HepG2 (cell line): ENCODE measurements around the gene NRBP1. TPM values are rescaled to one million over a fixed set of nuclear protein-coding genes. Genes with fewer than 3 reads are reported as not detected.
A peak's percentile ranks its signal among the peaks of the same experiment; 100 is the strongest.

Experiments
- BRD4 ChIP-seq: sonication (generic); formaldehyde crosslinking; IDR thresholded peaks from 2 replicates; pipeline ENCODE4 v1.4.0; 2020; ENCODE audit warnings: missing genetic modification reagents
- HINFP ChIP-seq: sonication (generic); formaldehyde crosslinking; IDR thresholded peaks from 2 replicates; pipeline ENCODE4 v1.4.0; 2020; ENCODE audit warnings: low read depth, mild to moderate bottlenecking, missing genetic modification reagents
- HMG20A ChIP-seq: IDR thresholded peaks from 2 replicates; pipeline ENCODE4 v1.6.1; 2016; ENCODE audit warnings: borderline replicate concordance
- MAZ ChIP-seq, 2 experiments: sonication (generic) in 1 of 2; formaldehyde crosslinking in 1 of 2; IDR thresholded peaks; 2 replicates each; pipeline versions ENCODE4 v1.5.0 to v1.6.1; 2012 to 2020; ENCODE audit warnings: low read depth in 2 of 2, mild to moderate bottlenecking in 2 of 2, borderline replicate concordance in 1 of 2, improper control_type of control experiment in 1 of 2, low read length in 1 of 2, missing genetic modification reagents in 1 of 2, moderate library complexity in 1 of 2
- NKX3-1 ChIP-seq: sonication (generic); formaldehyde crosslinking; IDR thresholded peaks from 2 replicates; pipeline ENCODE4 v1.5.0; 2020; ENCODE audit warnings: missing genetic modification reagents
- TERF1 ChIP-seq: sonication (generic); formaldehyde crosslinking; IDR thresholded peaks from 2 replicates; pipeline ENCODE4 v1.8.0; 2022; ENCODE audit warnings: mild to moderate bottlenecking, missing genetic modification reagents, moderate library complexity
- TP53 ChIP-seq: sonication (generic); formaldehyde crosslinking; conservative IDR thresholded peaks from 2 replicates; pipeline ENCODE4 v1.4.0; 2020; ENCODE audit warnings: missing genetic modification reagents
- USF2 ChIP-seq, 2 experiments: sonication (generic) in 1 of 2; formaldehyde crosslinking in 1 of 2; IDR thresholded peaks; 2 replicates each; pipeline versions ENCODE4 v1.5.1 to v1.6.1; 2011 to 2020; ENCODE audit warnings: borderline replicate concordance in 1 of 2, low read depth in 1 of 2, low read length in 1 of 2, mild to moderate bottlenecking in 1 of 2, missing genetic modification reagents in 1 of 2, moderate library complexity in 1 of 2
- ZBTB33 ChIP-seq: sonication (generic); formaldehyde crosslinking; IDR thresholded peaks from 2 replicates; pipeline ENCODE4 v1.4.0; 2020; ENCODE audit warnings: missing genetic modification reagents
- ZNF18 ChIP-seq: sonication (generic); formaldehyde crosslinking; IDR thresholded peaks from 2 replicates; pipeline ENCODE4 v1.8.0; 2022; ENCODE audit warnings: mild to moderate bottlenecking, missing genetic modification reagents; ENCODE audit not compliant: insufficient replicate concordance
- ZNF432 ChIP-seq: sonication (generic); formaldehyde crosslinking; IDR thresholded peaks from 2 replicates; pipeline ENCODE4 v1.5.0; 2020; ENCODE audit warnings: missing genetic modification reagents, mild to moderate bottlenecking, borderline replicate concordance
- ZNF781 ChIP-seq: sonication (generic); formaldehyde crosslinking; IDR thresholded peaks from 2 replicates; pipeline ENCODE4 v1.5.1; 2020; ENCODE audit warnings: borderline replicate concordance, mild to moderate bottlenecking, missing genetic modification reagents; ENCODE audit errors: not compliant biosample characterization
- ZUFSP ChIP-seq: sonication (generic); formaldehyde crosslinking; IDR thresholded peaks from 2 replicates; pipeline ENCODE4 v1.9.0; 2021; ENCODE audit warnings: missing genetic modification reagents, mild to moderate bottlenecking, borderline replicate concordance
- polyA plus RNA-seq, 8 experiments: library from polyadenylated mRNA; depleted of rRNA in 3 of 8; stranded (reverse) in 7 of 8; unstranded in 1 of 8; fragments of >200 nt; fragmentation: Illumina TruSeq in 4 of 8; extraction: Trizol in 4 of 8; gene quantifications; 2 replicates each; pipeline versions ENCODE4 v1.2.1 to v1.2.3, GENCODE V29; 2011 to 2016; ENCODE audit warnings: low read depth in 4 of 8, missing spikeins in 1 of 8, mixed read lengths in 1 of 8; ENCODE audit not compliant: insufficient read depth in 1 of 8
- total RNA-seq, 5 experiments: library from RNA; depleted of rRNA; stranded (reverse); fragments of >200 nt; fragmentation: Illumina TruSeq; extraction: Trizol; gene quantifications; 2 replicates each; pipeline ENCODE4 v1.2.3, GENCODE V29; 2016; ENCODE audit warnings: low read depth in 1 of 5

NRBP1 gene
- total and polyA plus RNA-seq, 2 of the 13 experiments (the other 11 are each of a cell fraction or from before 2014, with no cell fraction given): 165 to 240 TPM

- TF ChIP-seq HMG20A (CRISPR knock-in tag): 0 out of 2 replicates have a peak, but pooled peaks have one; percentile 25
- no peak for TF ChIP-seq TERF1 (CRISPR knock-in tag)
- 0 out of 2 replicates have a peak, but pooled peaks have one; percentile 27 for TF ChIP-seq HINFP (CRISPR knock-in tag)
- TF ChIP-seq USF2 (IDR thresholded peaks at IDR 0.05; ENCODE audit: low read depth, low read length): 0 out of 2 replicates have a peak, but pooled peaks have one; percentile 3
- TF ChIP-seq USF2 (CRISPR knock-in tag; IDR thresholded peaks at IDR 0.05; ENCODE audit: borderline replicate concordance): no peak; the same call in 1 of the 2 replicates
- 0 out of 2 replicates have a peak, but pooled peaks have one; percentile 37 for TF ChIP-seq MAZ (IDR thresholded peaks at IDR 0.05; ENCODE audit: borderline replicate concordance, low read depth, low read length)
- peak; percentile 72 for TF ChIP-seq MAZ (CRISPR knock-in tag; IDR thresholded peaks at IDR 0.05; ENCODE audit: low read depth)
- peak; percentile 53 for TF ChIP-seq ZNF781 (CRISPR knock-in tag)
- TF ChIP-seq ZNF18 (CRISPR knock-in tag): no peak
- TF ChIP-seq BRD4 (CRISPR knock-in tag): no peak
- no peak for TF ChIP-seq TP53 (CRISPR knock-in tag)
- TF ChIP-seq ZUFSP (CRISPR knock-in tag): no peak
- TF ChIP-seq ZBTB33: 0 out of 2 replicates have a peak, but pooled peaks have one; percentile 7
- TF ChIP-seq NKX3-1 (CRISPR knock-in tag): no peak
- TF ChIP-seq ZNF432: no peak
Measured at GRCh38 chr2:27489498-27490397, 61.3 kb downstream of the NRBP1 start, which contains the start of gene IFT172 (continued).
